PC-3 (cell line): ENCODE measurements around the gene FNIP1.

Source experiments
- EZH2 ChIP-seq: fragments of 300-600 bp; sonication (generic); IDR thresholded peaks from one replicate; pipeline ENCODE4 v1.6.1; 2017; ENCODE audit warnings: antibody characterized with exemption, mild to moderate bottlenecking, low read length; ENCODE audit not compliant: unreplicated experiment
- EZH2phosphoT487 ChIP-seq: fragments of 300-600 bp; sonication (generic); IDR thresholded peaks from 2 replicates; pipeline ENCODE4 v1.6.1; 2018; ENCODE audit warnings: mild to moderate bottlenecking, antibody characterized with exemption, low read length, borderline replicate concordance
- TF ChIP-seq, protein P1 (sequence below): fragments of 300-600 bp; sonication (generic); conservative IDR thresholded peaks from 2 replicates; pipeline ENCODE4 v1.5.1; 2017; ENCODE audit warnings: antibody characterized with exemption, low read depth, mild to moderate bottlenecking, low read length

GRCh38 chr5:131659290-131659689 lies 137.5 kb downstream of the FNIP1 start:
- TF ChIP-seq, protein P1, sequence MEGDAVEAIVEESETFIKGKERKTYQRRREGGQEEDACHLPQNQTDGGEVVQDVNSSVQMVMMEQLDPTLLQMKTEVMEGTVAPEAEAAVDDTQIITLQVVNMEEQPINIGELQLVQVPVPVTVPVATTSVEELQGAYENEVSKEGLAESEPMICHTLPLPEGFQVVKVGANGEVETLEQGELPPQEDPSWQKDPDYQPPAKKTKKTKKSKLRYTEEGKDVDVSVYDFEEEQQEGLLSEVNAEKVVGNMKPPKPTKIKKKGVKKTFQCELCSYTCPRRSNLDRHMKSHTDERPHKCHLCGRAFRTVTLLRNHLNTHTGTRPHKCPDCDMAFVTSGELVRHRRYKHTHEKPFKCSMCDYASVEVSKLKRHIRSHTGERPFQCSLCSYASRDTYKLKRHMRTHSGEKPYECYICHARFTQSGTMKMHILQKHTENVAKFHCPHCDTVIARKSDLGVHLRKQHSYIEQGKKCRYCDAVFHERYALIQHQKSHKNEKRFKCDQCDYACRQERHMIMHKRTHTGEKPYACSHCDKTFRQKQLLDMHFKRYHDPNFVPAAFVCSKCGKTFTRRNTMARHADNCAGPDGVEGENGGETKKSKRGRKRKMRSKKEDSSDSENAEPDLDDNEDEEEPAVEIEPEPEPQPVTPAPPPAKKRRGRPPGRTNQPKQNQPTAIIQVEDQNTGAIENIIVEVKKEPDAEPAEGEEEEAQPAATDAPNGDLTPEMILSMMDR: no peak
- TF ChIP-seq EZH2phosphoT487 (no peak), EZH2 (no peak)
